Measurements from ENCODE around the gene PANK2. TPM values are rescaled to one million over a fixed set of nuclear protein-coding genes. Genes with fewer than 3 reads are reported as not detected.
"Not testable (repeated sequence)": the region's sequence is repeated elsewhere in the genome, so short reads cannot be mapped to it uniquely, and the experiment has no call there.

The PANK2 gene
- total RNA-seq, 1 donor, result 54.9 TPM

GRCh38 chr20:3901028-3901705 is 12.0 kb downstream of the PANK2 start:
- H3K4me3 ChIP-seq (ENCODE audit: low read depth, low read length), result no peak overlapping the region
- TF ChIP-seq CTCF (IDR thresholded peaks at IDR 0.05; ENCODE audit: insufficient read depth, low read length), result no peak
- DNase-seq (ENCODE audit: low read depth), result peak; percentile 44

DNA sequence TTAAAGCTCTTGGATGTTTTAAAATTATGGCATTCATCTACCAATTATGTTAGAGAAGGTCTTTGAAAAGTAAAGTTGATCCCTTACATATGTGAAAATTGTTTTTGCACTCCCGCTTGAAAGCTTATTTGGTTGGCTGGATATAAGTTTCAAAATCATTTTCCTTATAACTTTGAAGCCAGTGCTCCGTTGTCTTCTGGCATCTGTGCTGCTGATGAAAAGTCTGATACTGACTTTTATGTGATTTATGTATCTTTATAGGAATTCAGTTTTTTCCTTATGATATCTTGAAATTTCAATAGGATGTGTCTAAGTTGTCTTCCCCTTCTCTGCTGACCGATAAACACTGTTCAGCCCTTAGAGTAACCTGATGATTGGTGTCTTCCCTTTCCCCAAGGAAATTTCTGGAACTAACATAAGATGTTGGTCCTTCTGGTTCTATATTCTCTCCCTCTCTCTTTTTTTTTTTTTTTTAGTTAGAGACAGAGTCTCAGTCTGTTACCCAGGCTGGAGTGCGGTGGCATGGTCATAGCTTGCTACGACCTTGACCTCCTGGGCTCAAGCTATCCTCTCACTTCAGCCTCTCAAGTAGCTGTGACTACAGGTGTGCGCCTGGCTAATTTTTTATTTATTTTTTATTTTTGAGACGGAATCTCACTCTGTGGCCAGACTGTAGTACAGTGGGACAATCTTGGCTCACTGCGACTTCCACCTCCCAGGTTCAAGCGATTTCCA is 12.7 kb downstream of the PANK2 start:
- DNase-seq (ENCODE audit: low read depth), result peak; percentile 39
- peak overlapping the region; percentile 1 for H3K4me3 ChIP-seq (ENCODE audit: low read depth, low read length)
- TF ChIP-seq CTCF (IDR thresholded peaks at IDR 0.05; ENCODE audit: insufficient read depth, low read length), result no peak

GRCh38 chr20:3902446-3902845 is 13.3 kb downstream of the PANK2 start:
- no peak for TF ChIP-seq CTCF (IDR thresholded peaks at IDR 0.05; ENCODE audit: insufficient read depth, low read length)
- no peak overlapping the region for H3K4me3 ChIP-seq (ENCODE audit: low read depth, low read length)
- no peak for DNase-seq (ENCODE audit: low read depth)

GRCh38 chr20:3904224-3904623 is 15.0 kb downstream of the PANK2 start:
- no peak for DNase-seq (ENCODE audit: low read depth)
- no peak overlapping the region for H3K4me3 ChIP-seq (ENCODE audit: low read depth, low read length)
- TF ChIP-seq CTCF (IDR thresholded peaks at IDR 0.05; ENCODE audit: insufficient read depth, low read length), result no peak

DNA sequence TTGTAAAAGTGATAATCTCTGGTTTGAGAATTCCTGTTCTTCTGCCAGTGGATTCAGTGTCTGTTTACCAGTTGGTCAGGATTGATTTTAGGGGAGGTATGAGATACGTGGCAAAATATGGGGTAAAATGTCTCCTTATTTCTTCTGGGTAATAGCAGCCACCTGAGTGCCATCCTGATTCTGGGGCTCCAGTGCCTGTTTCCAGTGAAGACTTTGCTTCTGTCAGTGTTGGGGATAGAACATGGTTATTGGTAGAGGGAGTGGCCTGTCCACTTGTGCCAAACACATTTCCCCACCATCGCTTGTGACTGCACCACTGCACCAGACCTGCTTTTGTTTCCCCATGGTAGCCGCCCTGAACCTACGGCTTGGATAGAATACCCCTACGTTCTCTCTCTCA is 15.7 kb downstream of the PANK2 start:
- no peak overlapping the region for H3K4me3 ChIP-seq (ENCODE audit: low read depth, low read length)
- no peak for DNase-seq (ENCODE audit: low read depth)
- no peak for TF ChIP-seq CTCF (IDR thresholded peaks at IDR 0.05; ENCODE audit: insufficient read depth, low read length)

DNA sequence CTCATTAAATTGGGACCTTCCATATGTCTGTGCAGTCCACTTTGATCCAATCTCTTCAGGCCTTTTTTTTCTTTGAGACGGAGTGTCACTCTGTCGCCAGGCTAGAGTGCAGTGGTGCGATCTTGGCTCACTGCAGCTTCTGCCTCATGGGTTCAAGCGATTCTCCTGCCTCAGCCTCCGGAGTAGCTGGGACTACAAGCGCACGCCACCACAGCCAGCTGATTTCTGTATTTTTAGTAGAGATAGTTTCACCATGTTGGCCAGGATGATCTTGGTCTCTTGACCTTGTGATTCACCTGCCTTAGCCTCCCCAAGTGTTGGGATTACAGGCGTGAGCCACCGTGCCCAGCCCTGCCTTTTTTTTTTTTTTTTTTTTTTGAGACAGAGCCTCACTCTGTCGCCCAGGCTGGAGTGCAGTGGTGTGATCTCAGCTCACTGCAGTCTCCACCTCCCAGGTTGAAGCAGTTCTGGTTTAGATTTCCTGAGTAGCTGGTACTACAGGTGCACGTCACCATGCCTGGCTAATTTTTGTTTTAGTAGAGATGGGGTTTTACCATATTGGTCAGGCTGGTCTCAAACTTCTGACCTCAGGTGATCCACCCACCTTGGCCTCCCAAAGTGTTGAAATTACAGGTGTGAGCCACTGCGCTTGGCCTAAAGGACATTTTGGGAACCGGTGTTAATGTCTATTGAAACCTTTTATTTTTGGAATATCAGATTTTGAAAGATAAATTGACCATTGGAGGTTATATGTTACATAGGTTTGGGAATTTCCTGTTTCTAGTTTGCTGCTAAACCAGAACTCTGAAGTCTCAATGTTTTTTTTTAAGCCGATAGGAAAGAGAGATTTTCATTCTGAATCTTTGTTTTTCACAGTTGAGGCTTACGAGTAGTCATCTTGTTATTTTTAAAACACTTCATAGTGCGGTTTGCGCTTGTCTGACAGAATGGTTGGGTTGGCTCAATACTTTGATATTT is 17.8 kb downstream of the PANK2 start:
- not testable (repeated sequence) for H3K4me3 ChIP-seq (ENCODE audit: low read depth, low read length); DNase-seq (ENCODE audit: low read depth)

DNA sequence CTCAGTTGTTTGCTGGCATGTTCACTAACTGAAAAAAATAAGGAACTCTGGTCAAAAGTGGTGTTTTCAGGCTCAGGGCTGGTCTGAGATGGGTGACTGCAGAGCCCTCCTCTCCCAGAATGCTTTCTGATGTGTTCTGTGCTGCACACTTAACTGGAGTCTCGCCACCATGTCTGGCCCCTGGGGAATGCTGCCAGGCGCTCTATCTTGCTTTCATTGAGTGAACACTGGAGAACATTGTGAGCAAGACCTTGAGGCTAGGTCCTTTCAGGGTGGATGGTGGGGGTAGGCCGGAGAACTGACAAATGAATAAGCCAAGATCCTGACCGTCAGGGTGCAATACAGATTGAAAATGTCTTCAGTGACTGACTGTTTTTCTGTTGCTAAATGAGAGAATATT is 19.5 kb downstream of the PANK2 start:
- H3K4me3 ChIP-seq (ENCODE audit: low read depth, low read length), result no peak overlapping the region
- no peak for DNase-seq (ENCODE audit: low read depth)
- TF ChIP-seq CTCF (IDR thresholded peaks at IDR 0.05; ENCODE audit: insufficient read depth, low read length), result no peak

Data from fibroblast of the aortic adventitia (primary cell).